Tibial nerve (tissue), 4 donors: ENCODE data around the gene GLYR1.

Experiments
- CTCF ChIP-seq, 5 experiments: fragments of 200-600 bp in 3 of 5; fragments of 450-650 bp in 2 of 5; sonication (generic) in 3 of 5; IDR thresholded peaks; one replicate each; pipeline ENCODE4 v1.5.1; 2016 to 2019; ENCODE audit warnings: antibody characterized with exemption in 5 of 5, mild to moderate bottlenecking in 3 of 5, moderate library complexity in 2 of 5
- EP300 ChIP-seq, 2 donors: sonication (generic); formaldehyde crosslinking; IDR thresholded peaks; one replicate each; pipeline ENCODE4 v1.6.1; 2017; ENCODE audit warnings: antibody characterized with exemption in 2 of 2, mild to moderate bottlenecking in 1 of 2
- POLR2A ChIP-seq, 2 donors: fragments of 450-650 bp; IDR thresholded peaks; one replicate each; pipeline ENCODE4 v1.6.1; 2017; ENCODE audit warnings: antibody characterized with exemption in 2 of 2, mild to moderate bottlenecking in 2 of 2, moderate library complexity in 2 of 2

GRCh38 chr16:4888428-4889135 lies 41.5 kb upstream of the GLYR1 start:
- TF ChIP-seq CTCF (IDR thresholded peaks at IDR 0.05) (no peak), POLR2A (IDR thresholded peaks at IDR 0.05) (no peak), EP300 (IDR thresholded peaks at IDR 0.05) (no peak)
